SW 1271 (cell line): ENCODE data around the gene ZC3H7B.
"Not testable (repeated sequence)": the region's sequence is repeated elsewhere in the genome, so short reads cannot be mapped to it uniquely, and the experiment has no call there.

Experiments
- DNase-seq, 2 experiments: peaks; one replicate each; lab custom pipeline; 2025; lab: John Stamatoyannopoulos, UW

The ZC3H7B gene

GRCh38 chr22:41382610-41383009 lies 81.3 kb downstream of the ZC3H7B start:
- DNase-seq: no peak

GRCh38 chr22:41383085-41383484 lies 81.8 kb downstream of the ZC3H7B start:
- no peak for DNase-seq

GRCh38 chr22:41384128-41384527 lies 82.8 kb downstream of the ZC3H7B start:
- DNase-seq: no peak

- no peak for DNase-seq
These were observed 86.0 kb downstream of the ZC3H7B start for GRCh38 chr22:41387341-41387740.

GRCh38 chr22:41394012-41394356 lies 92.7 kb downstream of the ZC3H7B start:
- DNase-seq: no peak

GRCh38 chr22:41395531-41396240 lies 94.4 kb downstream of the ZC3H7B start:
- DNase-seq: no peak

- no peak for DNase-seq
These were observed 96.0 kb downstream of the ZC3H7B start for GRCh38 chr22:41397143-41397811.

GRCh38 chr22:41398921-41399320 lies 97.6 kb downstream of the ZC3H7B start:
- no peak for DNase-seq

- DNase-seq: no peak
These were observed 100.7 kb downstream of the ZC3H7B start for GRCh38 chr22:41401781-41402648.

GRCh38 chr22:41402851-41403250 lies 101.5 kb downstream of the ZC3H7B start:
- not testable (repeated sequence) for DNase-seq

- DNase-seq: peak; percentile 49 to 81
These were observed 102.4 kb downstream of the ZC3H7B start for GRCh38 chr22:41403532-41404318.

GRCh38 chr22:41405588-41405987 lies 104.3 kb downstream of the ZC3H7B start:
- DNase-seq: no peak

GRCh38 chr22:41406410-41406809 lies 105.1 kb downstream of the ZC3H7B start:
- no peak for DNase-seq

GRCh38 chr22:41407433-41407832 lies 106.1 kb downstream of the ZC3H7B start:
- DNase-seq: no peak

- no peak for DNase-seq
These were observed 107.3 kb downstream of the ZC3H7B start for GRCh38 chr22:41408665-41409064.
